Measurements from ENCODE around the gene SRPK2.
"Not testable (repeated sequence)": the region's sequence is repeated elsewhere in the genome, so short reads cannot be mapped to it uniquely, and the experiment has no call there.

Gene SRPK2

DNA sequence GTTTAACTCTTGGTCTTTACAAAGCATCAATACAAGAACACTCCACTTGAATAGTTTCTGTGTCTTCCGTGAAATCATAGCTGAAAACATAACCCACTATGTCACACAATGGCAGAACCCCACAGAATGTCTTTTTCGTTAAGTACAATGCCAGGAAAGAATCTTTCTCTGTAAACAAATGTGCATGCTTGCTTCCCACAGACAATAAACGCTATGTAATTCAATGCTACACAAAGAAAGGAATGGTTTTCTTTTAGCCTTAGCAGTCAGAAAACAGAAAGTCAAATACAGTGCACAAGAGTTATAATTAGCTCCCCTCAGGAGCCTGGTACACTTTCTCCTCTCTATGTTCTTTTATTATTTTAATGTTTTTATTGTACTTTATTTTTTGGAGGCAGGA is 186.1 kb downstream of the SRPK2 start:
- no peak for TF ChIP-seq MYC (IDR thresholded peaks at IDR 0.05; ENCODE audit: low read depth, low read length)
- TF ChIP-seq, protein P1, sequence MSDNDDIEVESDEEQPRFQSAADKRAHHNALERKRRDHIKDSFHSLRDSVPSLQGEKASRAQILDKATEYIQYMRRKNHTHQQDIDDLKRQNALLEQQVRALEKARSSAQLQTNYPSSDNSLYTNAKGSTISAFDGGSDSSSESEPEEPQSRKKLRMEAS (IDR thresholded peaks at IDR 0.05; ENCODE audit: low read depth, low read length) = no peak
- TF ChIP-seq, protein P2, sequence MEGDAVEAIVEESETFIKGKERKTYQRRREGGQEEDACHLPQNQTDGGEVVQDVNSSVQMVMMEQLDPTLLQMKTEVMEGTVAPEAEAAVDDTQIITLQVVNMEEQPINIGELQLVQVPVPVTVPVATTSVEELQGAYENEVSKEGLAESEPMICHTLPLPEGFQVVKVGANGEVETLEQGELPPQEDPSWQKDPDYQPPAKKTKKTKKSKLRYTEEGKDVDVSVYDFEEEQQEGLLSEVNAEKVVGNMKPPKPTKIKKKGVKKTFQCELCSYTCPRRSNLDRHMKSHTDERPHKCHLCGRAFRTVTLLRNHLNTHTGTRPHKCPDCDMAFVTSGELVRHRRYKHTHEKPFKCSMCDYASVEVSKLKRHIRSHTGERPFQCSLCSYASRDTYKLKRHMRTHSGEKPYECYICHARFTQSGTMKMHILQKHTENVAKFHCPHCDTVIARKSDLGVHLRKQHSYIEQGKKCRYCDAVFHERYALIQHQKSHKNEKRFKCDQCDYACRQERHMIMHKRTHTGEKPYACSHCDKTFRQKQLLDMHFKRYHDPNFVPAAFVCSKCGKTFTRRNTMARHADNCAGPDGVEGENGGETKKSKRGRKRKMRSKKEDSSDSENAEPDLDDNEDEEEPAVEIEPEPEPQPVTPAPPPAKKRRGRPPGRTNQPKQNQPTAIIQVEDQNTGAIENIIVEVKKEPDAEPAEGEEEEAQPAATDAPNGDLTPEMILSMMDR (IDR thresholded peaks at IDR 0.05; ENCODE audit: low read depth, low read length) = no peak
- TF ChIP-seq POLR2A (IDR thresholded peaks at IDR 0.05; ENCODE audit: extremely low read depth, insufficient read length) = no peak
- DNase-seq (ENCODE audit: low read depth) = no peak
- no peak overlapping the region for H3K4me3 ChIP-seq (ENCODE audit: low read depth, low read length)

DNA sequence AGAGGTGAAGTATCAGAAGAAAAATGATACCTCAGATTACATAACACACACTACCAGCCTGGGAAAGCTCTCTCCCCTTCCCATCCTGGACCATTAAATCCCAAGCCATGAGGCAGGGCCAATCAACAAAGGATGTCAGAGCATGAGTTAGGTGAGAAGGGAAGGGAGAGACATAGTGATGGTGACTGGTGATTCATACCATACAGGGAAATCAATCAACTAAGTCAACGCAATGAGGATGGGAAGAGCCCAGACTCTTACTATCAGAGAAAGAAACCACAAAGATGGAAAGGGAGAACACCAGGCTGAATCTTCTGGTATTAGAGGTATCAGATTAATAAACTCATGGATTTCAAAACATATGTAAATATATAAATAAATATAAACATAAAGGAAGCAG is 189.3 kb downstream of the SRPK2 start:
- TF ChIP-seq MYC (IDR thresholded peaks at IDR 0.05; ENCODE audit: low read depth, low read length) (no peak), POLR2A (IDR thresholded peaks at IDR 0.05; ENCODE audit: extremely low read depth, insufficient read length) (no peak)
- TF ChIP-seq, protein P2 (IDR thresholded peaks at IDR 0.05; ENCODE audit: low read depth, low read length) = no peak
- TF ChIP-seq, protein P1 (IDR thresholded peaks at IDR 0.05; ENCODE audit: low read depth, low read length) = no peak
- no peak for DNase-seq (ENCODE audit: low read depth)
- no peak overlapping the region for H3K4me3 ChIP-seq (ENCODE audit: low read depth, low read length)

DNA sequence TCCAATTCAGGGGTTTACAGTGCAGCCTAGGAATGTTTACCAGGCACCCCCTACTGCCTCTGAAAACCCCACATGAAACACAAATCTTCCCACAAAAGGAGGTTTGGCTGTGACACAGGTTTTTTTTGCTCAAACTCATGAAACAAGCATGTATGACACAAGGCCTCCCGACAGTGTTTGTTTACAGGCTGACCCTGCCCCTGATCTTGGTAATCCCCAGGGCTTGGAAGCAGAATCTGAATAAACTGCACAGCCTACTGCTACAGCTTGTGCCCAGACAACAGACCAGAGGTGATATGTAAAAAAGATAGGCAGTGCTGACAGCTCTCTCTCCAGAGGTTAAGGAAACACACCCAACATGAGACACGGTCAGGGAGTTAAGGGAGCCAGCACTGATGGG is 190.5 kb downstream of the SRPK2 start:
- TF ChIP-seq, protein P2 (IDR thresholded peaks at IDR 0.05; ENCODE audit: low read depth, low read length) = no peak
- TF ChIP-seq, protein P1 (IDR thresholded peaks at IDR 0.05; ENCODE audit: low read depth, low read length) = no peak
- TF ChIP-seq MYC (IDR thresholded peaks at IDR 0.05; ENCODE audit: low read depth, low read length) (no peak), POLR2A (IDR thresholded peaks at IDR 0.05; ENCODE audit: extremely low read depth, insufficient read length) (no peak)
- DNase-seq (ENCODE audit: low read depth) = no peak
- H3K4me3 ChIP-seq (ENCODE audit: low read depth, low read length) = no peak overlapping the region

DNA sequence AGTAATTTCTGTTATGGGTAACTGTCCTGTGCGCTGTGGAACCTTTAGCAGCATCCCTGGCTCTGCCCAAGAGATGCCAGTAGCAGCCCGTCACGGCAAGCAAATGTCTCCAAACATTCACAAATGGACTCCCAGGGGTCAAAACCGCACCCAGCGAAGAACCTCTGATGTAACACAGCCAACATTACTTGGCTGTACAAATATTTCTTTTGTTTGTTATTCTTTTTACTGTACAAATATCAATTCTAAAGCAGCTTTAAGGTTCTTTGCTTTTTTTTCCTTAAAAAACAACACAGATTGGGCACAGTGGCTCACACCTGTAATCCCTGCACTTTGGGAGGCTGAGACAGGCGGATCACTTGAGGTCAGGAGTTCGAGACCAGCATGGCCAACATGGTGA is 192.2 kb downstream of the SRPK2 start:
- DNase-seq (ENCODE audit: low read depth) = no peak

DNA sequence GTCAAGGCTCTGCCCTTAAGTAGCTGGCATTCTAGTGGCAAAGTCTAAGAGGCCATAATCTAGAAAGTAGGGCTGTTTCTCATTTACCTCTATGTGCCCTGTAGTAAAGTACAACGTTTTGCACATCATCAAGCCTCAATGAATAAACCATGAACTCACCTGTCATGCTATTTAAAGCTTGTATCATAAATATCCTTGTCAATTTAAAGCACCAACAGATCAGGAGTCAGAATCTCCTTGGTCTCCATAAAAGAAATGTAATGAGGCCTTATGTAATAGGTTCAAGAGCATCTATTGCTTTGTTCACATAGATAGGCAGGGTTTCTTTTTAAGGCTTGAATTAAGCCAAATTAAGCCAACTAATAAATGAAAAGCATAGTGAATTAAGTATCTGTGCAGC is 192.8 kb downstream of the SRPK2 start:
- no peak overlapping the region for H3K4me3 ChIP-seq (ENCODE audit: low read depth, low read length)
- TF ChIP-seq POLR2A (IDR thresholded peaks at IDR 0.05; ENCODE audit: extremely low read depth, insufficient read length) = no peak
- TF ChIP-seq, protein P1 (IDR thresholded peaks at IDR 0.05; ENCODE audit: low read depth, low read length) = no peak
- TF ChIP-seq, protein P2 (IDR thresholded peaks at IDR 0.05; ENCODE audit: low read depth, low read length) = no peak
- no peak for TF ChIP-seq MYC (IDR thresholded peaks at IDR 0.05; ENCODE audit: low read depth, low read length)
- DNase-seq (ENCODE audit: low read depth) = no peak

More for the DNA sequence above, 192.2 kb downstream of the SRPK2 start:
- H3K4me3 ChIP-seq (ENCODE audit: low read depth, low read length) = no peak overlapping the region
- TF ChIP-seq, protein P2 (IDR thresholded peaks at IDR 0.05; ENCODE audit: low read depth, low read length) = no peak
- TF ChIP-seq MYC (IDR thresholded peaks at IDR 0.05; ENCODE audit: low read depth, low read length) = no peak
- TF ChIP-seq, protein P1 (IDR thresholded peaks at IDR 0.05; ENCODE audit: low read depth, low read length) = no peak
- no peak for TF ChIP-seq POLR2A (IDR thresholded peaks at IDR 0.05; ENCODE audit: extremely low read depth, insufficient read length)

DNA sequence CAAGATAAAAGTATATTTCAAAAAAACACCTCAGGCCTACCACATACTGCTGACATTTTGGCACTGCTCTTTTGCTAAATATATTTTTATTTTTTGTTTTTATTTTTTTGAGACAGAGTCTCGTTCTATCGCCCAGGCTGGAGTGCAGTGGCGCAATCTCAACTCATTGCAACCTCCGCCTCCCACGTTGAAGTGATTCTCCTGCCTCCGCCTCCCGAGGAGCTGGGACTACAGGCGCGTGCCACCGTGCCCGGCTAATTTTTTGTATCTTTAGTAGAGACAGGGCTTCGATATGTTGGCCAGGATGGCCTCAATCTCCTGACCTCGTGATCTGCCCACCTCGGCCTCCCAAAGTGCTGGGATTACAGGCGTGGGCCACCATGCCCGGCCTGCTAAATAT is 193.8 kb downstream of the SRPK2 start:
- not testable (repeated sequence) for DNase-seq (ENCODE audit: low read depth); H3K4me3 ChIP-seq (ENCODE audit: low read depth, low read length)

Data from NB4 (cell line).